HL-60 (cell line): Measurements from ENCODE around the gene SH2D3A.

Source experiments
- POLR2AphosphoS5 ChIP-seq: IDR thresholded peaks from 2 replicates; pipeline ENCODE4 v1.6.1; 2012; ENCODE audit warnings: low read depth
- SPI1 ChIP-seq: IDR thresholded peaks from 2 replicates; pipeline ENCODE4 v1.6.1; 2012; ENCODE audit warnings: low read depth, mild to moderate bottlenecking, borderline replicate concordance
- TF ChIP-seq, protein P1 (sequence below): IDR thresholded peaks from one replicate; pipeline ENCODE4 v1.5.1; 2011; ENCODE audit warnings: low read length, control low read depth, inconsistent platforms; ENCODE audit not compliant: insufficient read depth
- TF ChIP-seq, protein P2 (sequence below): IDR thresholded peaks from 2 replicates; pipeline ENCODE4 v1.6.1; 2012; ENCODE audit warnings: low read depth; ENCODE audit not compliant: insufficient replicate concordance

GRCh38 chr19:6779206-6779605 is 12.0 kb upstream of the SH2D3A start:
- TF ChIP-seq, protein P1, sequence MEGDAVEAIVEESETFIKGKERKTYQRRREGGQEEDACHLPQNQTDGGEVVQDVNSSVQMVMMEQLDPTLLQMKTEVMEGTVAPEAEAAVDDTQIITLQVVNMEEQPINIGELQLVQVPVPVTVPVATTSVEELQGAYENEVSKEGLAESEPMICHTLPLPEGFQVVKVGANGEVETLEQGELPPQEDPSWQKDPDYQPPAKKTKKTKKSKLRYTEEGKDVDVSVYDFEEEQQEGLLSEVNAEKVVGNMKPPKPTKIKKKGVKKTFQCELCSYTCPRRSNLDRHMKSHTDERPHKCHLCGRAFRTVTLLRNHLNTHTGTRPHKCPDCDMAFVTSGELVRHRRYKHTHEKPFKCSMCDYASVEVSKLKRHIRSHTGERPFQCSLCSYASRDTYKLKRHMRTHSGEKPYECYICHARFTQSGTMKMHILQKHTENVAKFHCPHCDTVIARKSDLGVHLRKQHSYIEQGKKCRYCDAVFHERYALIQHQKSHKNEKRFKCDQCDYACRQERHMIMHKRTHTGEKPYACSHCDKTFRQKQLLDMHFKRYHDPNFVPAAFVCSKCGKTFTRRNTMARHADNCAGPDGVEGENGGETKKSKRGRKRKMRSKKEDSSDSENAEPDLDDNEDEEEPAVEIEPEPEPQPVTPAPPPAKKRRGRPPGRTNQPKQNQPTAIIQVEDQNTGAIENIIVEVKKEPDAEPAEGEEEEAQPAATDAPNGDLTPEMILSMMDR, result no peak
- TF ChIP-seq, protein P2, sequence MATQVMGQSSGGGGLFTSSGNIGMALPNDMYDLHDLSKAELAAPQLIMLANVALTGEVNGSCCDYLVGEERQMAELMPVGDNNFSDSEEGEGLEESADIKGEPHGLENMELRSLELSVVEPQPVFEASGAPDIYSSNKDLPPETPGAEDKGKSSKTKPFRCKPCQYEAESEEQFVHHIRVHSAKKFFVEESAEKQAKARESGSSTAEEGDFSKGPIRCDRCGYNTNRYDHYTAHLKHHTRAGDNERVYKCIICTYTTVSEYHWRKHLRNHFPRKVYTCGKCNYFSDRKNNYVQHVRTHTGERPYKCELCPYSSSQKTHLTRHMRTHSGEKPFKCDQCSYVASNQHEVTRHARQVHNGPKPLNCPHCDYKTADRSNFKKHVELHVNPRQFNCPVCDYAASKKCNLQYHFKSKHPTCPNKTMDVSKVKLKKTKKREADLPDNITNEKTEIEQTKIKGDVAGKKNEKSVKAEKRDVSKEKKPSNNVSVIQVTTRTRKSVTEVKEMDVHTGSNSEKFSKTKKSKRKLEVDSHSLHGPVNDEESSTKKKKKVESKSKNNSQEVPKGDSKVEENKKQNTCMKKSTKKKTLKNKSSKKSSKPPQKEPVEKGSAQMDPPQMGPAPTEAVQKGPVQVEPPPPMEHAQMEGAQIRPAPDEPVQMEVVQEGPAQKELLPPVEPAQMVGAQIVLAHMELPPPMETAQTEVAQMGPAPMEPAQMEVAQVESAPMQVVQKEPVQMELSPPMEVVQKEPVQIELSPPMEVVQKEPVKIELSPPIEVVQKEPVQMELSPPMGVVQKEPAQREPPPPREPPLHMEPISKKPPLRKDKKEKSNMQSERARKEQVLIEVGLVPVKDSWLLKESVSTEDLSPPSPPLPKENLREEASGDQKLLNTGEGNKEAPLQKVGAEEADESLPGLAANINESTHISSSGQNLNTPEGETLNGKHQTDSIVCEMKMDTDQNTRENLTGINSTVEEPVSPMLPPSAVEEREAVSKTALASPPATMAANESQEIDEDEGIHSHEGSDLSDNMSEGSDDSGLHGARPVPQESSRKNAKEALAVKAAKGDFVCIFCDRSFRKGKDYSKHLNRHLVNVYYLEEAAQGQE, result no peak
- TF ChIP-seq POLR2AphosphoS5, result no peak
- no peak for TF ChIP-seq SPI1
